Measurements from ENCODE around the gene ALDH3B1. TPM values are rescaled to one million over a fixed set of nuclear protein-coding genes. Genes with fewer than 3 reads are reported as not detected.

The ALDH3B1 gene
- total RNA-seq, 1 donor from 2014 or later = 42.8 TPM

DNA sequence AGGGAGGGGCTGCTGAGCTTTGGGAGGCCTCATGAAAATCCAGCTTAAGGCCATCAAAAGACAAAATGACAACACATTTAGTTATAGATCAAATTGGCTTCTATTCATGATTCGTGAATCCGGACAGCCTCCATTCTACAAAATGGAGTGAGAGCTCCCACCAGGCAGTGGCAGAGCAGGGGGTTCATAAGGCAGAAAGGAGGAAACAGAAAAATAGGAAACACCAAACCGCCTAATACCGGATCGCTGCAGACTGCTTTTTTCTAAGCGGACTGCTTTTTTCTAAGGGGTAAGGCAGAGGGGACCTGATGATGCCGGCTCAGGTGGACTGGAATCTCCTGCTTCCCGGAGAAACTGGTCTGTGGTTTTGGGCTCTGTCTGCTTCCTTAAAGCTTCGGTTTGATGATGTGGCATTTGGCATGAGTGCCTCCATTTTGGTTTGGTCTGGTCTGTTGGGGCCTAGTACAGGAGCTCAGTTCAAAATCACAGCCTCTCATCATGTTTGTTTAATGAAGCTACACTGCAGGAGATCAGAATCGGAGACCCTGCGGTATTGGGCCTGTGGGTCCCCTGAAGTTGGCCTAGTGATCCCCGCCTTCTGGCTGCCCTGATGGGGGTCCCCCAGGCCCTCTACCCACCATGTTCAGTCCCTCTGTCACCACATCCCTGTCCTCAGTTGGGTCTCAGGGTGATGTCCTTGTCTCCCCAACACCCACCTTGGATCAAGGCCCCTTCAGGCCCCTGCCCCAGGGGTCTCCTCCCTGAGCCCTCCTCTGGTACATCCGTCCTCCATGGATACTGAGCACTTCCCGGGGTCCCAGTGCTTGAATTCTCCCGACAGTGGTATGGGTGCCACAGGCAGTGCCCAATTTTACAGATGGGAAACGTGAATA lies 1.2 kb downstream of the ALDH3B1 start:
- H3K27me3 ChIP-seq = no peaks in the 10 kb centered on the region
- peak overlapping the region; percentile 82 to 91 for H3K27ac ChIP-seq
- H3K4me1 ChIP-seq = peaks cover 9 to 32% of the 10 kb centered on the region in 2 donors
- H3K4me3 ChIP-seq = peak overlapping the region; percentile 35 to 60
- TF ChIP-seq, protein P1, sequence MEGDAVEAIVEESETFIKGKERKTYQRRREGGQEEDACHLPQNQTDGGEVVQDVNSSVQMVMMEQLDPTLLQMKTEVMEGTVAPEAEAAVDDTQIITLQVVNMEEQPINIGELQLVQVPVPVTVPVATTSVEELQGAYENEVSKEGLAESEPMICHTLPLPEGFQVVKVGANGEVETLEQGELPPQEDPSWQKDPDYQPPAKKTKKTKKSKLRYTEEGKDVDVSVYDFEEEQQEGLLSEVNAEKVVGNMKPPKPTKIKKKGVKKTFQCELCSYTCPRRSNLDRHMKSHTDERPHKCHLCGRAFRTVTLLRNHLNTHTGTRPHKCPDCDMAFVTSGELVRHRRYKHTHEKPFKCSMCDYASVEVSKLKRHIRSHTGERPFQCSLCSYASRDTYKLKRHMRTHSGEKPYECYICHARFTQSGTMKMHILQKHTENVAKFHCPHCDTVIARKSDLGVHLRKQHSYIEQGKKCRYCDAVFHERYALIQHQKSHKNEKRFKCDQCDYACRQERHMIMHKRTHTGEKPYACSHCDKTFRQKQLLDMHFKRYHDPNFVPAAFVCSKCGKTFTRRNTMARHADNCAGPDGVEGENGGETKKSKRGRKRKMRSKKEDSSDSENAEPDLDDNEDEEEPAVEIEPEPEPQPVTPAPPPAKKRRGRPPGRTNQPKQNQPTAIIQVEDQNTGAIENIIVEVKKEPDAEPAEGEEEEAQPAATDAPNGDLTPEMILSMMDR (IDR thresholded peaks at IDR 0.05) = no peak
- H3K36me3 ChIP-seq = no peaks in the 10 kb centered on the region
- DNase-seq (ENCODE audit: low spot score in 2 of 2) = no peak
- H3K9me3 ChIP-seq = no peaks in the 10 kb centered on the region
- intact Hi-C loops (cut with DNase I) = loop anchor here (2.0 to 10.0 kb wide), 3 partner anchors 20 to 434 kb away; partner anchors contain the start of genes CHKA and NDUFS8

DNA sequence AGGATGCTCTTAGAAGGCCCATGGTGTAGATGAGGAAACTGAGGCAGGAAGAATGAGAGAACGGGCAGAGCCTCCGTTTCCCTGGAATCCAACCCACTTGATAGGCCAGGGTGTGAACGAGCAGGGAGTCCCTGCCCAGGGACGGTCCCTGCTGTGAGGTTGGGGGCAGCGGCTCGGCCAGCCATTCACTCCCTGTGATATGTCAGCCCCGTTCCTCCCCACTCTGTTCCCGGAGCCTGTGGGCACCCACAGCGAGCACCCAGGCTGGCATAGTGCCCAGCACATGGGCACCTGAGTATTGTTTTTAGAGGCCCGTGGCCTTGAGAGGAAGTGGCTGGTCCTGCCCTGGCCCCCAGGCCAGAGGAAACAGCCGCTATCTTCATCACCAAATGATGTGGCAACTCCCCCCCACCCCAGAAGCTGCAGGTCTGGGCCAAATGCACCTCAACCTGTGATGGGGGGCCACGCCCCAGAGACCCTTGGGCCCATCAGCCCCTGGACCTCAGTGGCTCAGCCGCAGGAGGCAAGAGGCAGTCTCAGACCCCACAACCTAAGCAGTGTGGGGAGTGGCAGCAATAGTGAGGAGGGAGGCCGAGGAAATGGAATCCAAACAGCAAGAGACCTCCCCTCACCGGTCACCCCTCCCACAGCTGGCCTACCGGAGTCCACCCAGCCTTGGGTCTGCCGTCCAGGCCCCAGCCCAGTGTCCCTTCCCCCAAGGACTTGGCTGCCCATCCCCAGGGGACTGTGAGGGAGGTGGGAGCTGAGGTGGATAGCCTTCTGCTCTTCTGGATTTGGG lies 2.1 kb downstream of the ALDH3B1 start:
- no peak for DNase-seq (ENCODE audit: low spot score in 2 of 2)
- Histone ChIP-seq H3K4me1 (peaks cover 9 to 32% of the 10 kb centered on the region in 2 donors), H3K36me3 (no peaks in the 10 kb centered on the region), H3K4me3 (no peak overlapping the region), H3K27me3 (no peaks in the 10 kb centered on the region), H3K9me3 (no peaks in the 10 kb centered on the region), H3K27ac (peak overlapping the region; percentile 64 to 82)
- TF ChIP-seq, protein P1 (IDR thresholded peaks at IDR 0.05) = no peak
- intact Hi-C loops (cut with DNase I) = loop anchor here (10.0 kb wide), 1 partner anchor 433 kb away; no protein-coding TSS in a partner anchor

DNA sequence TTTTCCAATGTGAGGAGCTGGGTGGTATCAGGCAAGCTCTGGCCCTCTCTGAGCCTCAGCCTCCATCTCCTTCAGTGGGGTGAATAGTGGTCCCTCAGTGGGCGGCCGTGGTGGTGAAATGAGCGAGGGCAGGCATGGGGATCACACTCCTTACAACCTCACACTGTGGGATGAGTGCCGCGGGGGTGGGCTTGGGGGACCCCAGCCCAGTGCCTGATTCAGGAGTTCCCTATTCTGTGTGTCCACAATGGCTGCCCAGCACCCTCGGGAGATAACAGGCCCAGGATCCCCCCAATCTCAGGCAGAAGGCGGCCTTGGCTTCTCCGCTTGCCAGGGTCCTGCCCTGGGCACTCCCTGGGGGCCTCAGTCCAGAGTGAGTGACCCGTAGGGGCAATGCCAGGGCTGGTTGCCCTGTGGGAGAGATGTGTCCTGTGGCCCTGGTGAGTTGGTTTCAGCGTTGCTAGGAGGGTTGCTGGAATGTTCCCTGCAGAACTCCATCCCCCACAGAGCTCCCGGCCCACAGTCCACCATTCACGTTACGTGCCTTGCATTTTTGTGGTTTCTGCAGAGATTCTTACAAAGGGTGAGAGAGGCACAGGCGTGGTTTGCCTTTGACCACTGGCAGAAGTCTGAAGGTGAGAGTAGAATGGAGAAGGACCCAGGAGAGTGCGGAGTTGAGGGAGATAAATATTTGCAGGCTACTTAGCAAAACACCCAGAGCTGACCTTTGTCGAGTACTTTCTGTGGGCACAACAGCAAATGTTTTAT lies 2.9 kb downstream of the ALDH3B1 start:
- Histone ChIP-seq H3K36me3 (no peaks in the 10 kb centered on the region), H3K4me1 (peaks cover 9 to 32% of the 10 kb centered on the region in 2 donors), H3K4me3 (no peak overlapping the region), H3K9me3 (no peaks in the 10 kb centered on the region), H3K27me3 (no peaks in the 10 kb centered on the region), H3K27ac (peak overlapping the region; percentile 64 to 82)
- intact Hi-C loops (cut with DNase I) = loop anchor here (10.0 kb wide), 1 partner anchor 432 kb away; no protein-coding TSS in a partner anchor
- TF ChIP-seq, protein P1 (IDR thresholded peaks at IDR 0.05) = no peak
- DNase-seq (ENCODE audit: low spot score in 2 of 2) = no peak

DNA sequence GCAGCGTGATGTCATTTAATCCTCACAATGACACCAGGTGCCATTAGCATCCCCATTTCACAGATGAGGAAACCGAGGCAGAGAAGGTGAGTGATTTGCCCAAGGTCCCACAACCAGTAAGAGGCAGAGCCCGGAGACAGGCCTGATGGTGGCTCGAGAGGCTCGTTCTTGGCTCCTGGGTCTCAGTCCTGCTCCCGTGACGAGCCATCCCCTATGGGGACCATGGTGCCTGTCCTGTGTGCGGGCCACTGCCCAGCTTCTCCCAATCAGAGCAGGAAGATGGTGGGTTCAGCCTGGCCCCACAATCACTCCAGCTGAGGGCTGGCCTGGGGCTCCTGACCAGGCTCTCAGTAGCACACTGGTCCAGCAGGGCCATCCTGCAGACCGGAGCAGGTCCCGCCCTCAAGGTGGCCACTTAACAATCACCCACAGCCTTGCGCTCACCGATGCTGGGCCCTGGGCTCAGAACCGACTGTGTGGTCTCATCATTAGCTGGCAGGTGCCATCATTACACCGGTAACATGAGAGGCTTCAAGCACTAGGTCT lies 3.6 kb downstream of the ALDH3B1 start:
- H3K36me3 ChIP-seq = no peaks in the 10 kb centered on the region
- H3K4me3 ChIP-seq = no peak overlapping the region
- no peaks in the 10 kb centered on the region for H3K9me3 ChIP-seq
- TF ChIP-seq, protein P1 (IDR thresholded peaks at IDR 0.05) = no peak
- peaks cover 9 to 32% of the 10 kb centered on the region in 2 donors for H3K4me1 ChIP-seq
- DNase-seq (ENCODE audit: low spot score in 2 of 2) = no peak
- H3K27ac ChIP-seq = peak overlapping the region; percentile 50 to 56
- intact Hi-C loops (cut with DNase I) = loop anchor here (10.0 kb wide), 1 partner anchor 431 kb away; no protein-coding TSS in a partner anchor
- no peaks in the 10 kb centered on the region for H3K27me3 ChIP-seq
